KMS-11 (cell line): ENCODE data around the gene ENPP6.

ENCODE experiments used
- H2AFZ ChIP-seq: fragments of 200-600 bp; sonication (generic); 2 replicates; pipeline ENCODE4 v1.6.1; 2016; ENCODE audit warnings: antibody characterized with exemption, mixed run types, low read depth
- H3K27ac ChIP-seq: fragments of 200-600 bp; sonication (generic); 2 replicates; pipeline ENCODE4 v1.6.1; 2016; ENCODE audit warnings: mild to moderate bottlenecking, mixed run types
- H3K27me3 ChIP-seq: fragments of 200-600 bp; sonication (generic); 2 replicates; pipeline ENCODE4 v1.6.1; 2017; ENCODE audit warnings: mild to moderate bottlenecking, low read depth, mixed run types, moderate library complexity; ENCODE audit not compliant: insufficient read depth
- H3K36me3 ChIP-seq: fragments of 200-600 bp; sonication (generic); 2 replicates; pipeline ENCODE4 v1.6.1; 2017; ENCODE audit warnings: mild to moderate bottlenecking, mixed run types; ENCODE audit not compliant: insufficient read depth
- H3K4me1 ChIP-seq: fragments of 200-600 bp; sonication (generic); 2 replicates; pipeline ENCODE4 v1.6.1; 2016; ENCODE audit warnings: mild to moderate bottlenecking, low read depth, mixed run types; ENCODE audit not compliant: poor library complexity, severe bottlenecking
- H3K4me2 ChIP-seq: fragments of 200-600 bp; sonication (generic); 2 replicates; pipeline ENCODE4 v1.7.0; 2016; ENCODE audit warnings: mild to moderate bottlenecking, mixed run types
- H3K4me3 ChIP-seq: fragments of 200-600 bp; sonication (generic); IDR thresholded peaks from 2 replicates; pipeline ENCODE4 v1.6.1; 2017; ENCODE audit warnings: low read depth, low read length, mixed read lengths; ENCODE audit not compliant: insufficient read depth
- H3K79me2 ChIP-seq: fragments of 200-600 bp; sonication (generic); 2 replicates; pipeline ENCODE4 v1.6.1; 2016; ENCODE audit warnings: low read depth, mixed run types; ENCODE audit not compliant: insufficient read depth
- H3K9ac ChIP-seq: fragments of 200-600 bp; sonication (generic); 2 replicates; pipeline ENCODE4 v1.6.1; 2016; ENCODE audit warnings: mild to moderate bottlenecking, mixed run types
- H4K20me1 ChIP-seq: fragments of 200-600 bp; sonication (generic); 2 replicates; pipeline ENCODE4 v1.6.1; 2016; ENCODE audit warnings: mild to moderate bottlenecking, mixed run types; ENCODE audit not compliant: insufficient read depth
- TF ChIP-seq, protein P1 (sequence below): fragments of 200-600 bp; sonication (generic); conservative IDR thresholded peaks from 2 replicates; pipeline ENCODE4 v1.6.1; 2017; ENCODE audit warnings: low read depth, mild to moderate bottlenecking, antibody characterized with exemption, low read length, moderate library complexity, mixed read lengths

Gene ENPP6

DNA sequence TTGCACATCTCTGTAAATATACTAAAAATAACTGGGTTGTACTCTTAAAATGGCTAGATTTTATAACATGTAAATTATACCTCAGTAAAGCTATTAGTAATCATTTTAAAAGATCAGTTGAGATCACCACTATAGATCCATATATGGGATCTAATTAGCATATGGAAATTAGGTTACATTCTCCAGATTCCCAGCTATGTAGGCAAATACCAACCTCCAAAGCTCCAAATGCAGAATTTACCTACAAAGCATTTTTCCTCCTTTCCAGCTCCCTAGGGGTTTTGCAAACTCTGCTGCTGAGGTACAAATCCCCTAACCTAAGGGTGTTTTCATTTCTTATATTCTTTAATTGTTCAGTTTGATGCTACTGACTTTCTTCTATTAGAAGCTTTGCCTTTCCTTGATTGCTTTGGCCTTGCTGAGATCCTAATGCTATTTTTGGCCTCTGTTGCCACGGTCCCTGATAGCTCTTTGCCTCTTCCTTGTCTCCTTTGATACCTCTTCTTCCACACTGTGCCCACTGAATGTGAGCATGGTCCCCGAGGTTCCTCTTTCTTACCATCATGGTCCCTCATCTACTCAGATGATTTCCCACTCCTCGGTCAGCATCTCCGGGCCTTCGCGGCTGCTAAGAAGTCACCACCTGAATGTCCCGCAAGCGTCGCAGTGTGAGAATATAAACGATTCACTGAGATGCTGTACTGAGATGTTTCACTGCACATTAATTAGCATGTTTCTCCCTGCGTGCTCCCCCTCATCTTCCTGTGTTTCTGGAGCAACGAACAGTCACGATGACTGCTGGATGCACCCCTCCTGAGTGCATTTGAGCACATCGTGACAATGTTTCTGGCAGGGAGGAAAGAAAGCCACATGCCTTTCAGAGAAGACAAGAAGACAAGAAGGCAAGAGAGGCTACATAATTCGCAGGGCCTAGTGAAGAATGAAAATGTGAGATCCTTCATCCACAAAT is 23.8 kb downstream of the ENPP6 start:
- no peaks in the 10 kb centered on the region for H4K20me1 ChIP-seq
- H3K27me3 ChIP-seq: no peaks in the 10 kb centered on the region
- no peak overlapping the region for H3K4me3 ChIP-seq
- no peak overlapping the region for H3K4me2 ChIP-seq
- H3K27ac ChIP-seq: no peak overlapping the region
- TF ChIP-seq, protein P1, sequence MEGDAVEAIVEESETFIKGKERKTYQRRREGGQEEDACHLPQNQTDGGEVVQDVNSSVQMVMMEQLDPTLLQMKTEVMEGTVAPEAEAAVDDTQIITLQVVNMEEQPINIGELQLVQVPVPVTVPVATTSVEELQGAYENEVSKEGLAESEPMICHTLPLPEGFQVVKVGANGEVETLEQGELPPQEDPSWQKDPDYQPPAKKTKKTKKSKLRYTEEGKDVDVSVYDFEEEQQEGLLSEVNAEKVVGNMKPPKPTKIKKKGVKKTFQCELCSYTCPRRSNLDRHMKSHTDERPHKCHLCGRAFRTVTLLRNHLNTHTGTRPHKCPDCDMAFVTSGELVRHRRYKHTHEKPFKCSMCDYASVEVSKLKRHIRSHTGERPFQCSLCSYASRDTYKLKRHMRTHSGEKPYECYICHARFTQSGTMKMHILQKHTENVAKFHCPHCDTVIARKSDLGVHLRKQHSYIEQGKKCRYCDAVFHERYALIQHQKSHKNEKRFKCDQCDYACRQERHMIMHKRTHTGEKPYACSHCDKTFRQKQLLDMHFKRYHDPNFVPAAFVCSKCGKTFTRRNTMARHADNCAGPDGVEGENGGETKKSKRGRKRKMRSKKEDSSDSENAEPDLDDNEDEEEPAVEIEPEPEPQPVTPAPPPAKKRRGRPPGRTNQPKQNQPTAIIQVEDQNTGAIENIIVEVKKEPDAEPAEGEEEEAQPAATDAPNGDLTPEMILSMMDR: no peak
- no peaks in the 10 kb centered on the region for H3K4me1 ChIP-seq
- H2AFZ ChIP-seq: no peak overlapping the region
- H3K79me2 ChIP-seq: no peaks in the 10 kb centered on the region
- H3K9ac ChIP-seq: no peak overlapping the region
- H3K36me3 ChIP-seq: no peaks in the 10 kb centered on the region

DNA sequence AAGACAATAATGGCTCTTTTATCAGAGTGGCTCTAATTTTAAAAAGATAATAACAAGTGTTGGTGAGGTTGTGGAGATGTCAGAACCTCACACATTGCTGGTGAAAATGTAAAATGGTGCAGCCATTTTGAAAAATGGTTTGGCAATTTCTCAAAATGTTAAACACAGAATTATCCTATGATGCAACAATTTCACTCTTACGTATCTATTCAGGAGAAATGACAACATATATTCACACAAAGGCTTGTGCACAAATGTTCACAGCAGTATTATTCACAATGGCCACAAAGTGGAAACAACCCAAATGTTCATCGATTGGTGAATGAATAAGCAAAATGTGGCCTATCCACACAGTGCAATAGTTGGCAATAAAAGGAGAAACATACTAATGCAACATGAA is 24.7 kb downstream of the ENPP6 start:
- no peak overlapping the region for H3K27ac ChIP-seq
- H3K4me3 ChIP-seq: no peak overlapping the region
- no peak overlapping the region for H3K4me2 ChIP-seq
- H3K79me2 ChIP-seq: no peaks in the 10 kb centered on the region
- H3K27me3 ChIP-seq: no peaks in the 10 kb centered on the region
- no peaks in the 10 kb centered on the region for H3K36me3 ChIP-seq
- no peak overlapping the region for H2AFZ ChIP-seq
- no peak overlapping the region for H3K9ac ChIP-seq
- TF ChIP-seq, protein P1: no peak
- H3K4me1 ChIP-seq: no peaks in the 10 kb centered on the region
- H4K20me1 ChIP-seq: no peaks in the 10 kb centered on the region

DNA sequence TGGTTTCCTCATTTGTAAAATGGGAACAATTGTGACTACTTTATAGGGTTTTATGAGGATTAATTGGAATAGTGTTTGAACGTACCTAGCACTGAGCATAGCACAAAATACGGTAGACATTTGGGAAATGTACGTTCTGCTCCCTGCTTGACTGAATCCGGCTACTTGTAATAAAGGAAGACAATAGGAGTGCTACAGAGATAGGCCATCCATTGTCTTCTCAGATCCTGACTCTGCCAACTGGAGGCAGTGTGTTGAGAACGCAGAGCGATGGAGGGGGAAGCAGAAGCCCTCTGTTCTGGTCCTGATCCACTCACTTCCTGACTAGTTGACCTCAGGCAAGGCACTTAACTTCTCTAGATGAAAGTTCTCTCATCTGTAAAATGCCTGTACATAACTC is 26.4 kb downstream of the ENPP6 start:
- Histone ChIP-seq H3K27me3 (no peaks in the 10 kb centered on the region), H3K27ac (no peak overlapping the region), H3K4me2 (no peak overlapping the region), H4K20me1 (no peaks in the 10 kb centered on the region), H3K9ac (no peak overlapping the region), H3K79me2 (no peaks in the 10 kb centered on the region), H3K36me3 (no peaks in the 10 kb centered on the region), H3K4me1 (no peaks in the 10 kb centered on the region), H2AFZ (no peak overlapping the region), H3K4me3 (no peak overlapping the region)
- TF ChIP-seq, protein P1: no peak

GRCh38 chr4:184190711-184191110 is 27.0 kb downstream of the ENPP6 start:
- TF ChIP-seq, protein P1: no peak
- Histone ChIP-seq H3K4me3 (no peak overlapping the region), H3K27ac (no peak overlapping the region), H2AFZ (no peak overlapping the region), H4K20me1 (no peaks in the 10 kb centered on the region), H3K9ac (no peak overlapping the region), H3K79me2 (no peaks in the 10 kb centered on the region), H3K4me1 (no peaks in the 10 kb centered on the region), H3K4me2 (no peak overlapping the region), H3K27me3 (no peaks in the 10 kb centered on the region), H3K36me3 (no peaks in the 10 kb centered on the region)
